ENCODE measurements around the gene NRP1.

DNA sequence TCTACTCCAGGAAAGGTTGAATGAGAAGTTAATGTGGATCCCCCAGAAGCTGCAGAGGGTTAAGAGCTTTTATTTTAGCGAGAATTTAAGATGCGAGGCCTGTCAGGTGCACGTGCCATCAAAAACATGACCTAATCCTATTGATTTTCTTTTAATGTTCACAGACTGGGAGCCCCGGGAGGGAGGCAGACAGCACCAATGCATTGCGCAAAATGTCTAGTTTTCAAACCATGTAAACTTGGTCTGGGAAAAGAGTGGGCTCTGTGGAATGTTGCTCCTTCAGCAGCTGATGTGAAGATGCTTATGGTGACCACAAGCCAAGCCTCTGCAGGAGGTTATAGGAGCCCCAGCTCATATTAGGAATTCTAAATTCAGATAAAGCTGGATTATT lies 204.5 kb downstream of the NRP1 start:
- TF ChIP-seq CTCF (IDR thresholded peaks at IDR 0.05) (no peak), POLR2A (IDR thresholded peaks at IDR 0.05) (no peak)
